Ectodermal cell (in vitro differentiated cells): ENCODE measurements around the gene CYP8B1.

Experiments used
- H3K27ac ChIP-seq: 2 replicates; pipeline ENCODE4 v1.7.0; 2013; ENCODE audit warnings: mild to moderate bottlenecking, low read depth, low read length; ENCODE audit not compliant: insufficient read depth, poor library complexity, severe bottlenecking
- H3K27me3 ChIP-seq: 2 replicates; pipeline ENCODE4 v1.7.0; 2013; ENCODE audit warnings: mild to moderate bottlenecking, low read length; ENCODE audit not compliant: insufficient read depth, control insufficient read depth, poor library complexity, severe bottlenecking
- H3K36me3 ChIP-seq: one replicate; pipeline ENCODE4 v1.7.0; 2013; ENCODE audit warnings: low read length; ENCODE audit not compliant: control insufficient read depth, insufficient read depth
- H3K4me1 ChIP-seq: one replicate; pipeline ENCODE4 v1.7.0; 2013; ENCODE audit warnings: low read length; ENCODE audit not compliant: control insufficient read depth, insufficient read depth
- H3K4me3 ChIP-seq: 2 replicates; pipeline ENCODE4 v1.7.0; 2013; ENCODE audit warnings: low read depth, low read length, control low read depth; ENCODE audit not compliant: insufficient read depth
- H3K9me3 ChIP-seq: 2 replicates; pipeline ENCODE4 v1.7.0; 2013; ENCODE audit warnings: mild to moderate bottlenecking, low read length, moderate library complexity; ENCODE audit not compliant: control insufficient read depth
- WGBS, 2 experiments: methylation state at CpG; one replicate each; pipeline ENCODE4 v1.1.7; 2013; ENCODE audit warnings: missing lambda C conversion rate in 2 of 2; 5-methylcytosine and 5-hydroxymethylcytosine counted together

The CYP8B1 gene

GRCh38 chr3:42873221-42873982, 2.3 kb downstream of the CYP8B1 start:
- H3K27me3 ChIP-seq: no peaks in the 10 kb centered on the region
- H3K27ac ChIP-seq: no peak overlapping the region
- no peak overlapping the region for H3K4me3 ChIP-seq
- no peaks in the 10 kb centered on the region for H3K9me3 ChIP-seq
- no peaks in the 10 kb centered on the region for H3K36me3 ChIP-seq
- 92 to 97% methylated on average over 8 to 9 of the region's 9 CpGs for WGBS, 2 experiments
- no peaks in the 10 kb centered on the region for H3K4me1 ChIP-seq

- H3K9me3 ChIP-seq: no peaks in the 10 kb centered on the region
- 71 to 83% methylated on average over 1 of the region's 1 CpG for WGBS, 2 experiments
These were observed 3.0 kb downstream of the CYP8B1 start for GRCh38 chr3:42872718-42873117.

DNA sequence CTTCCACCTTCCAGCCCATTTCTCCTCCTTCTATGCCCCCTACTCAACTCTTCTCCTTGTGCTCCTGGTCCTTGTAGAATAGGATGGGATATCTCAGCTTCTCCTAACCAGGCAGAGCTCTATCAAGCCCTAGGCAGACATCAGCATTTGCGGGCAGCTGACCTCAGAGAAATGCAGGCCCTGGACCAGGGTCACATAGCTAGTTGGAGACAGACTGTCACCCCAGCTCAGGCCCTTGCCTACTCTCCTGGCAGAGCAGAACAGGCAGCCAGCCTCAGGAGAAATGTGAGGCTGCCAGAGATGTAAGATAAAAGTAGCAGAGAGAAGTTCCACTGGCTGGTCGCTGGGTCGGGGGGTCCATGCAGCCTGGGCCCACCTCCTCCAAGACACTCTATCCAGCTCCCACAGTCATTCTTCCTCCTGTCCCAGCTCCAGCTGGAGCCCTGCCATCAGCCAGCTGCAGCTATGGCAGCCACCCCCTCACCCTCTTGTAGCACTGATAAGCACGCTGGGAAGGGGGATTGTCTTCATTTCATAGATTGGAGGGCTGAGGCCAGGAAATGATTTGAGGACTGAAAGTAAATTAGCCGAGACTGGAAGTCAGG, 4.0 kb downstream of the CYP8B1 start:
- H3K4me1 ChIP-seq: no peaks in the 10 kb centered on the region
- no peaks in the 10 kb centered on the region for H3K36me3 ChIP-seq
- WGBS, 2 experiments: 91 to 93% methylated on average over 5 of the region's 5 CpGs
- no peak overlapping the region for H3K27ac ChIP-seq
- no peaks in the 10 kb centered on the region for H3K27me3 ChIP-seq
- H3K4me3 ChIP-seq: no peak overlapping the region
- H3K9me3 ChIP-seq: no peaks in the 10 kb centered on the region

More at GRCh38 chr3:42872718-42873117, 3.0 kb downstream of the CYP8B1 start:
- H3K4me1 ChIP-seq: no peaks in the 10 kb centered on the region
- H3K27ac ChIP-seq: no peak overlapping the region
- H3K36me3 ChIP-seq: no peaks in the 10 kb centered on the region
- no peaks in the 10 kb centered on the region for H3K27me3 ChIP-seq
- no peak overlapping the region for H3K4me3 ChIP-seq

GRCh38 chr3:42868841-42869240, 6.8 kb downstream of the CYP8B1 start:
- Histone ChIP-seq H3K9me3 (no peaks in the 10 kb centered on the region), H3K36me3 (no peaks in the 10 kb centered on the region), H3K27me3 (no peaks in the 10 kb centered on the region), H3K4me1 (no peaks in the 10 kb centered on the region), H3K27ac (no peak overlapping the region), H3K4me3 (no peak overlapping the region)
- 86 to 87% methylated on average over 5 of the region's 5 CpGs for WGBS, 2 experiments

DNA sequence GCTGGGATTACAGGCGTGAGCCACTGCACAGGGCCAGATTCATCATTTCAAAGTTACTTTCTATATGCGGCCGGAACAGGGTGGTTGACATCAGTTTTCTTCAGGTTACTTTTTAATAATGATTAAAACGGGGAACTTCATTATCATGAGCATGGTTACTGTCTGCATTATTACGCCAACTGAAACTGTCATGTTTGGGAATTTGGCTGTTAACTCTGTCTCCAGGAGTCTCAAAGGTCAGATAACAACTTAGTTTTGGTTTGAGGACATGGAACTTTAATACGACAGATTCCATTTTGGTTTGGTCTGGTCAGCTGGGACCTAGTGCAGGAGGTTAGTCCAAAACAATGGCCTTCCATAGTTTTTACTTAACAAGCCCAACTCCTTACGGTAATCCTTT, 8.5 kb downstream of the CYP8B1 start:
- Histone ChIP-seq H3K27ac (no peak overlapping the region), H3K4me1 (no peaks in the 10 kb centered on the region), H3K27me3 (no peaks in the 10 kb centered on the region), H3K36me3 (no peaks in the 10 kb centered on the region), H3K4me3 (no peak overlapping the region), H3K9me3 (no peaks in the 10 kb centered on the region)
- WGBS, 2 experiments: 92 to 95% methylated on average over 7 of the region's 7 CpGs

DNA sequence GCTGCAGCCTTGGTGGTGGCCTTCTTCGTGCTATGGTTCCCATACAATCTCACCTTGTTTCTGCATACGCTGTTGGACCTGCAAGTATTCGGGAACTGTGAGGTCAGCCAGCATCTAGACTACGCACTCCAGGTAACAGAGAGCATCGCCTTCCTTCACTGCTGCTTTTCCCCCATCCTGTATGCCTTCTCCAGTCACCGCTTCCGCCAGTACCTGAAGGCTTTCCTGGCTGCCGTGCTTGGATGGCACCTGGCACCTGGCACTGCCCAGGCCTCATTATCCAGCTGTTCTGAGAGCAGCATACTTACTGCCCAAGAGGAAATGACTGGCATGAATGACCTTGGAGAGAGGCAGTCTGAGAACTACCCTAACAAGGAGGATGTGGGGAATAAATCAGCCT, 10.4 kb downstream of the CYP8B1 start:
- WGBS, 2 experiments: 94 to 97% methylated on average over 8 of the region's 8 CpGs
- Histone ChIP-seq H3K36me3 (no peaks in the 10 kb centered on the region), H3K9me3 (no peaks in the 10 kb centered on the region), H3K4me1 (no peaks in the 10 kb centered on the region), H3K27me3 (no peaks in the 10 kb centered on the region), H3K27ac (no peak overlapping the region), H3K4me3 (no peak overlapping the region)

DNA sequence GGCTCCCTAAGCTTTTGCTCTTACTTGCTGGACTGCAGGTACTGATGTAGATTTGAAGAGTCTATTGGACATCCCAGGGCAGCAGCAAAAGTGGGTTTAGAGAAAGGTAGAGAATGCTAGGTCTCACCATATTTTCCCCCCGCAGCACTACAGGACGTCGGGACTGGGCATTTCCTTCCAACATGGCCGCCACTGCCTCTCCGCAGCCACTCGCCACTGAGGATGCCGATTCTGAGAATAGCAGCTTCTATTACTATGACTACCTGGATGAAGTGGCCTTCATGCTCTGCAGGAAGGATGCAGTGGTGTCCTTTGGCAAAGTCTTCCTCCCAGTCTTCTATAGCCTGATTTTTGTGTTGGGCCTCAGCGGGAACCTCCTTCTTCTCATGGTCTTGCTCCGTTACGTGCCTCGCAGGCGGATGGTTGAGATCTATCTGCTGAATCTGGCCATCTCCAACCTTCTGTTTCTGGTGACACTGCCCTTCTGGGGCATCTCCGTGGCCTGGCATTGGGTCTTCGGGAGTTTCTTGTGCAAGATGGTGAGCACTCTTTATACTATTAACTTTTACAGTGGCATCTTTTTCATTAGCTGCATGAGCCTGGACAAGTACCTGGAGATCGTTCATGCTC, 11.2 kb downstream of the CYP8B1 start:
- WGBS, 2 experiments: 95 to 96% methylated on average over 15 of the region's 15 CpGs
- H3K27ac ChIP-seq: no peak overlapping the region

DNA sequence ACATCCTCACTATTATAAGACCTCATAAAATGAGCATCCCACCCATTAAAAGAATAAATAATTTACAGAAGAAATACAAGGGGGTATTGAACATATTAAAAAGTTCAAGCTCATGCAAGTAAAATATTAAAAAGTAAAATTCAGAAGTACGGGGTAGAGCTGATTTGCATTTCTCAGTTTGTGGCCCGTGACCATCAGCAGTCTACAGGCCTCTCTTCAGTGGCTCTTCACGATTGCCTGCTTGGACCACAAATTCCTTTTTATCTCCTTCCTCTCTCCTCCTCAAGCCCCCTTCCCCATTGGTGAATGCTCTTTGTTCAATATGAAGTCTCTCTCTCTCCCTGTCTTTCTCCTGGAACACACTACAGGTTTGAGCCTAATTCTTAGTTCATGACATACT, 19.1 kb downstream of the CYP8B1 start:
- Histone ChIP-seq H3K27me3 (no peaks in the 10 kb centered on the region), H3K27ac (no peak overlapping the region), H3K4me1 (peaks cover 3% of the 10 kb centered on the region), H3K4me3 (no peak overlapping the region), H3K9me3 (no peaks in the 10 kb centered on the region), H3K36me3 (no peaks in the 10 kb centered on the region)
- WGBS, 2 experiments: 94 to 95% methylated on average over 3 of the region's 3 CpGs

More for the DNA sequence above, 11.2 kb downstream of the CYP8B1 start:
- no peaks in the 10 kb centered on the region for H3K36me3 ChIP-seq
- H3K27me3 ChIP-seq: no peaks in the 10 kb centered on the region
- no peak overlapping the region for H3K4me3 ChIP-seq
- H3K9me3 ChIP-seq: no peaks in the 10 kb centered on the region
- no peaks in the 10 kb centered on the region for H3K4me1 ChIP-seq

- WGBS, 2 experiments: 89% methylated on average over 4 of the region's 4 CpGs
- peaks cover 3% of the 10 kb centered on the region for H3K4me1 ChIP-seq
- no peaks in the 10 kb centered on the region for H3K36me3 ChIP-seq
- no peak overlapping the region for H3K4me3 ChIP-seq
- H3K27ac ChIP-seq: no peak overlapping the region
- no peaks in the 10 kb centered on the region for H3K27me3 ChIP-seq
- no peaks in the 10 kb centered on the region for H3K9me3 ChIP-seq
These were observed 19.9 kb downstream of the CYP8B1 start for GRCh38 chr3:42855547-42856380.

GRCh38 chr3:42855219-42855546, 20.5 kb downstream of the CYP8B1 start:
- H3K4me1 ChIP-seq: peaks cover 3% of the 10 kb centered on the region
- H3K4me3 ChIP-seq: no peak overlapping the region
- H3K9me3 ChIP-seq: no peaks in the 10 kb centered on the region
- H3K27ac ChIP-seq: no peak overlapping the region
- no peaks in the 10 kb centered on the region for H3K36me3 ChIP-seq
- no peaks in the 10 kb centered on the region for H3K27me3 ChIP-seq
